GM21360 (cell line): ENCODE data around the gene EMP2.
"Not testable (repeated sequence)": the region's sequence is repeated elsewhere in the genome, so short reads cannot be mapped to it uniquely, and the experiment has no call there.

Experiments used
- ATAC-seq: cut with Tn5 transposase; IDR thresholded peaks from one replicate; pipeline ENCODE4 v1.9.1; 2021; ENCODE audit warnings: mild to moderate bottlenecking, moderate library complexity; ENCODE audit not compliant: unreplicated experiment

EMP2 gene

GRCh38 chr16:10552998-10553491, 27.4 kb downstream of the EMP2 start:
- ATAC-seq, result peak; percentile 83

GRCh38 chr16:10552281-10552680, 28.1 kb downstream of the EMP2 start:
- ATAC-seq, result no peak

GRCh38 chr16:10551881-10552280, 28.5 kb downstream of the EMP2 start:
- no peak for ATAC-seq

- ATAC-seq, result no peak
Observed at GRCh38 chr16:10548404-10548803, 32.0 kb downstream of the EMP2 start.

GRCh38 chr16:10547708-10548107, 32.7 kb downstream of the EMP2 start:
- ATAC-seq, result no peak

- ATAC-seq, result no peak
Observed at GRCh38 chr16:10543231-10543977, 37.0 kb downstream of the EMP2 start.

GRCh38 chr16:10541366-10541765, 39.0 kb downstream of the EMP2 start:
- no peak for ATAC-seq

- ATAC-seq, result no peak
Observed at GRCh38 chr16:10539793-10540192, 40.6 kb downstream of the EMP2 start.

GRCh38 chr16:10539236-10539635, 41.2 kb downstream of the EMP2 start:
- no peak for ATAC-seq

- no peak for ATAC-seq
Observed at GRCh38 chr16:10538583-10538982, 41.8 kb downstream of the EMP2 start.

- ATAC-seq, result no peak
Observed at GRCh38 chr16:10537946-10538345, 42.5 kb downstream of the EMP2 start.

- ATAC-seq, result no peak
Observed at GRCh38 chr16:10536814-10537389, 43.5 kb downstream of the EMP2 start.

GRCh38 chr16:10536328-10536727, 44.1 kb downstream of the EMP2 start:
- ATAC-seq, result not testable (repeated sequence)

GRCh38 chr16:10535461-10535860, 44.9 kb downstream of the EMP2 start:
- ATAC-seq, result no peak

- no peak for ATAC-seq
Observed at GRCh38 chr16:10534748-10535147, 45.6 kb downstream of the EMP2 start.

GRCh38 chr16:10533612-10534011, 46.8 kb downstream of the EMP2 start:
- ATAC-seq, result not testable (repeated sequence)

GRCh38 chr16:10531582-10531981, 48.8 kb downstream of the EMP2 start:
- no peak for ATAC-seq

GRCh38 chr16:10530685-10531084, 49.7 kb downstream of the EMP2 start:
- no peak for ATAC-seq

GRCh38 chr16:10529895-10530669, 50.3 kb downstream of the EMP2 start:
- ATAC-seq, result no peak

- no peak for ATAC-seq
Observed at GRCh38 chr16:10528635-10529034, 51.8 kb downstream of the EMP2 start.

GRCh38 chr16:10526962-10527361, 53.4 kb downstream of the EMP2 start:
- ATAC-seq, result no peak
